NT2/D1 (cell line): ENCODE data around the gene KRT31.
"Not testable (repeated sequence)": the region's sequence is repeated elsewhere in the genome, so short reads cannot be mapped to it uniquely, and the experiment has no call there.

ENCODE experiments used
- DNase-seq: peaks from one replicate; pipeline ENCODE4 v3.0.0-alpha.2; 2011; ENCODE audit warnings: low read depth, low spot score
- H3K27me3 ChIP-seq: 2 replicates; pipeline ENCODE4 v1.6.0; 2011; ENCODE audit warnings: mild to moderate bottlenecking; ENCODE audit not compliant: insufficient read length, insufficient read depth
- H3K36me3 ChIP-seq: 2 replicates; pipeline ENCODE4 v1.6.1; 2011; ENCODE audit warnings: mild to moderate bottlenecking, low read length, mixed read lengths; ENCODE audit not compliant: insufficient read depth, insufficient read length
- H3K4me1 ChIP-seq: 2 replicates; pipeline ENCODE4 v1.5.1; 2011; ENCODE audit not compliant: insufficient read depth, insufficient read length
- H3K4me3 ChIP-seq: 2 replicates; pipeline ENCODE4 v1.5.1; 2011; ENCODE audit warnings: low read depth; ENCODE audit not compliant: insufficient read length
- H3K9ac ChIP-seq: 2 replicates; pipeline ENCODE4 v1.6.0; 2011; ENCODE audit warnings: low read depth; ENCODE audit not compliant: insufficient read length
- H3K9me3 ChIP-seq: 2 replicates; pipeline ENCODE4 v1.5.1; 2011; ENCODE audit warnings: mild to moderate bottlenecking, low read length; ENCODE audit not compliant: insufficient read depth
- SUZ12 ChIP-seq: IDR thresholded peaks from 2 replicates; pipeline ENCODE4 v1.6.1; 2011; ENCODE audit not compliant: insufficient read length, insufficient read depth; ENCODE audit errors: extremely low read depth
- YY1 ChIP-seq: IDR thresholded peaks from 2 replicates; pipeline ENCODE4 v1.6.1; 2011; ENCODE audit not compliant: insufficient read length, insufficient read depth
- ZNF274 ChIP-seq: IDR thresholded peaks from 2 replicates; pipeline ENCODE4 v1.6.1; 2011; ENCODE audit warnings: mild to moderate bottlenecking, low read depth, low read length

KRT31 gene

DNA sequence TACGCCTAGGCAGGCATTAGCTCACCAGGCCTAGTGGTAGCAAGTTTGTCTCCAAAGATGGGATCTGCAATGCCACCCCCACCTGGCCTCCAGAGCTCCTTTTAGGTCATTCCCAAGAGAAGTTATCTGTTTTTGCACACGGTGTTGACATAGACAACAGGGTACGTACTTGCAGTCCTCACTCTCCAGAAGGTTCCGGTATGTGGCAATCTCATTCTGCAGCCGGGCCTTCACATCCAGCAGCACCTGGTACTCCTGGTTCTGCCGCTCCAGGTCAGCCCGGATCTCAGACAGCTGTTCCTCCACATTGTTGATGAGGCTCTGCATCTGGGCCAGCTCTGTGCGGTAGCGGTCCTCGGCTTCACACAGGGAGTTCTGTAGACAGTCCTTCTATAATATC is 9.8 kb upstream of the KRT31 start:
- Histone ChIP-seq H3K9me3 (no peaks in the 10 kb centered on the region; the same call in 1 of the 2 replicates), H3K4me3 (no peak overlapping the region), H3K27me3 (no peaks in the 10 kb centered on the region), H3K9ac (no peak overlapping the region), H3K36me3 (no peaks in the 10 kb centered on the region), H3K4me1 (no peaks in the 10 kb centered on the region)
- TF ChIP-seq ZNF274 (no peak), SUZ12 (no peak), YY1 (no peak)
- no peak for DNase-seq

DNA sequence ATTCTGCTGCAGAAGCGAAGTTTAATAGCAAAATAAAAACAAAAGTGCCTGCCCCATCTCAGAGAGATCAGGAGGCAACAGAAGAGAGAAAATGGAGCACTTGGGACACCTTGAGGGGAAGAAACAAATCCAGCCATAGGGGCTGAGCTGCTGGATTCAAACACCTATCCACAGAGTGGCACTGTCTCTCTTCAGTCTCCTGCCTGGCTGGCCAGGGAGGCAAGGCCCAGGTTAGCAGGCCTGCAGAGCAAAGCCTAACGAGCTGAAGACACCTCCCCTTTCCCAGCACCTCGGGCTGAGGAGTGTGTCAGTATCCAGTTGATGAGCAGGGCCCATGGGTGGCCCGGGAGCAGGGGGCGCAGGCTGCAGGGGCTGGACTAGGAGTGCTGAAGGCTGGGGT is 8.8 kb upstream of the KRT31 start:
- DNase-seq: no peak
- Histone ChIP-seq H3K4me3 (no peak overlapping the region), H3K4me1 (no peaks in the 10 kb centered on the region), H3K9me3 (no peaks in the 10 kb centered on the region), H3K36me3 (no peaks in the 10 kb centered on the region), H3K27me3 (no peaks in the 10 kb centered on the region), H3K9ac (no peak overlapping the region)
- TF ChIP-seq SUZ12: no peak
- TF ChIP-seq ZNF274: no peak
- no peak for TF ChIP-seq YY1

DNA sequence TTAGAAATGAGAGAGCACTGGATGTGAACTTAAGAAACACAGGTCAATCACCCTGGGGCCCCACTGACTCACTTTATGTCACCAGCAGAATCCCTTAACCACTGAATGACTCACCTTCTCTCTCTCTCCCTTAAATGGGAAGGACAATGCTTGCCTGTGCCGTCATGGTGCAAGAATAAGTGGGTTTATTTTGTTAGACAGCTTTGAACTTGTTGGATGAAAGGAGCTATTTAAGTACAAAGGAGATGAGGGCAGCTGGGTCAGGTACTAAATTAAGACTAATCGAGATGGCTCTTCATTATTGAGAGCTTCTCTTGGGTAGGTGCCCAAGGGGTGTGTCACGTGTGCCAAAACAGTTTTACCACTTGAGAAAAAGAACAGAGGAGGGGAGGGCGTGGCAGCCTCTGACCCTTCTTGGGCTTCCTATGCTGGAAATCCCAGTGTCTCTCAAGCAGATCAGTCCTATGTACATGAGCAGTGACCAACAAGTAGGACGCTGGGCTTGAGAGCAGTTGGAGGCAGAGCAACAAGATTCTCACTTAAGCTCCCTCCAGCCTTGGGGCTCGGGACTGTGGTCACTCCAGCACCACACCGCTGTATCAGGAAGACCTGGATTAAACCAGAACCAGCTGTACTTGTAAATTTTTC is 6.7 kb upstream of the KRT31 start:
- Histone ChIP-seq H3K9me3 (no peaks in the 10 kb centered on the region), H3K36me3 (no peaks in the 10 kb centered on the region), H3K27me3 (no peaks in the 10 kb centered on the region), H3K4me3 (no peak overlapping the region), H3K9ac (no peak overlapping the region), H3K4me1 (no peaks in the 10 kb centered on the region)
- no peak for DNase-seq
- TF ChIP-seq YY1: no peak
- no peak for TF ChIP-seq SUZ12
- no peak for TF ChIP-seq ZNF274

DNA sequence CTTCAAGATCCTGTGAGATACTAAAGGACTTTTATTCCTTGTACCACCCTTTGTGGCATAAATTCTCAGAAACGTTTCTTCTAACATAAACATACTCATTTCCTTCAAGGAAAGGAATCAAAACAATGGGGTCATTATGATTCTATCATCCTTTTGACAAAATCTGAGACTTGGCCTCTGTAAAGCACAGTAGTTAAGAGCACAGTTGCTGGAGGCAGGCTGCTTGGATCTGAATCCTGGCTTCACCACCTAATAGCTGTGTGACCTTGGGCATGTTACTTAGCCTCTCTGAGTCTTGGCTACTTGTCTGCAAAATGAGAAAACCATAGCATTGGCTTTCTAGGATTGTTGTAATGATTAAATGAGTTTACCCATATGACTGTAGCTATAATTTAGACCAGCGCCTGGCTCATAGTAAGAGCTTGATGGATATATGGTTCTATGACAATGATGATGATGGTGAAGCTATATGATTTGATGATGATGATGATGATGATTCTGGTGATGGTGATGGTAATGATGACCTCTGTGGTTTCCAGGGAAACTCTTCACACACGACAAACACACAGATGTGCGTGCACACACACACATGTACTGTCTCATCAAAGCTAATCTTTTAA is 6.1 kb upstream of the KRT31 start:
- Histone ChIP-seq H3K4me1 (no peaks in the 10 kb centered on the region), H3K9me3 (no peaks in the 10 kb centered on the region), H3K36me3 (no peaks in the 10 kb centered on the region), H3K4me3 (no peak overlapping the region), H3K27me3 (no peaks in the 10 kb centered on the region), H3K9ac (no peak overlapping the region)
- DNase-seq: no peak
- TF ChIP-seq ZNF274 (no peak), SUZ12 (no peak), YY1 (no peak)

DNA sequence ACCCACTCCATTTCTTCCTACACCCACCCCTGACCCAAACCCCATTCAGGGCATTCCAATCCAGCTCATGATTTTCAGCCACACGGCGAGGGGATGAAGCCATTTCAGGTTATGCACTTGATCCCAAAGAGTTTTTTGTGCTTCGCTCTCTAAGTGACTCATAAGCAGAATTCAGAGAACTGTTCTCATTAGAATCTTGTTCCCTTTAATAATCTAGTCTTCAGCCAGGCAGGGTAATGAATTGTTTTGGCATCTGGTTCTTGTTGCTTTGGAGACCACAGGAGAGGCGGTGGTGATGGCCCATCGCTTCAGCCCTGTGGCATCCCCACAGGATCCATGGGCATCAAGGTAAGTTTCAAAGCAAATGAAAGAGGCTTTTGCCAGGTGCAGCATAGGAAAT is 4.8 kb upstream of the KRT31 start:
- Histone ChIP-seq H3K36me3 (no peaks in the 10 kb centered on the region), H3K4me3 (no peak overlapping the region), H3K9me3 (no peaks in the 10 kb centered on the region), H3K27me3 (no peaks in the 10 kb centered on the region), H3K4me1 (no peaks in the 10 kb centered on the region), H3K9ac (no peak overlapping the region)
- TF ChIP-seq YY1 (no peak), ZNF274 (no peak), SUZ12 (no peak)
- no peak for DNase-seq

DNA sequence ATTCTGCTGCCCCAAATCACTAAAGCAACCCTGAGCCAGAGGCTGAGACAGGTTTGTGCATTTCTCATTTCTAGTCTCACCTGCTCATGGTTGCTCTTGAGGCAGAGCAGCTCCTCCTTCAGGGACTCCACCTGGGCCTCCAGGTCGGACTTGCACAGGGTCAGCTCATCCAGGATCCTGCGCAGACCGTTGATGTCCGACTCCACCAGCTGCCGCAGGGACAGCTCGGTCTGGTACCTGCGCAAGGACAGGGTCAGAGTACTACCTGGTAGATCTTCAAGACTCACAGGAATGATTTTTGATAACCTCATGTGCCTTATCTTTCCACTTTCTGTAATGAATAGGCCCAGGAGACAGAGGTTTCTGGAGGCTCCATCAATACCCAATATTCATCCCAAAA is 1.1 kb downstream of the KRT31 start:
- H3K27me3 ChIP-seq: no peaks in the 10 kb centered on the region
- H3K9ac ChIP-seq: no peak overlapping the region
- H3K4me1 ChIP-seq: no peaks in the 10 kb centered on the region
- no peaks in the 10 kb centered on the region for H3K36me3 ChIP-seq
- DNase-seq: no peak
- TF ChIP-seq SUZ12 (no peak), ZNF274 (no peak), YY1 (no peak)
- no peaks in the 10 kb centered on the region for H3K9me3 ChIP-seq
- no peak overlapping the region for H3K4me3 ChIP-seq

DNA sequence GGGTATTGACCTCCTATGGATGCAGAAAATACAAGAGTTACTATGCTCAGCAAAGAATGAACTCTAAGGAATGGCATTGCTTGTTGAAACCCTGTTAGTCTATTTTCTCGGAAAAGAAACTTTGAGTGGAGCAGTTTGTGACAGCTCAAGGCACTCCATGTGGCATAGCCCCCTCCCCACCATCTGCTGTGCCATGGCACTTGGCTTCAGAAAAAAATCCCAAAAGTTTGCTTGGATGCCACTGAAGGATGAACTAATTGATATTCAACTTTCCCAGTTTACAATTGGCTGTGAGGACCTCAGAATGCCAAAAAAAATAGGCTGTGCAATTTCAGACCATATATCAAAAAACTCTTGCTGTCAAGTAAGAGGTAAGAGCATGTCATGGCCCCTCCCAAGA is 1.8 kb downstream of the KRT31 start:
- H3K36me3 ChIP-seq: no peaks in the 10 kb centered on the region
- H3K4me3 ChIP-seq: no peak overlapping the region
- TF ChIP-seq SUZ12 (no peak), YY1 (no peak), ZNF274 (no peak)
- no peaks in the 10 kb centered on the region for H3K4me1 ChIP-seq
- H3K9me3 ChIP-seq: no peaks in the 10 kb centered on the region
- H3K27me3 ChIP-seq: no peaks in the 10 kb centered on the region
- no peak for DNase-seq
- H3K9ac ChIP-seq: no peak overlapping the region

DNA sequence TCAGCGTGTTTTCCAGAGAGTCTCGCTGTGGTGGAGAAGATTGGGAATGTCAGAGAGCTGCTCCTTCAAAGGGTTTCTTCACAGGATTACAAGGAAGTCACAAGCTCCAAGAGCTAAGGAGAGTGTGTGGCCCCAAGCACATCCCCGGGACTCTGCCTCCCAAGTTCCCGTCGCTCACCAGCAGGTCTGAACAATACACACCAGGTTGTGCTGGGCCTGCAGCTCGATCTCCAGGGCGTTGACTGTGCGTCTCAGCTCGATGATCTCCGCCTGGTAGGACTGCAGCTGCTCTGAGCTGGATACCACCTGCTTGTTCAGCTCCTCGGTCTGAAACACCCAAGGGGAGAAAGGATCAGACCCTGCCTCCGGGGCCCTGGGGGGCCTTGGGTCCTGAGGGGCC is 2.4 kb downstream of the KRT31 start:
- not testable (repeated sequence) for H3K9ac ChIP-seq, H3K27me3 ChIP-seq, H3K4me3 ChIP-seq, H3K9me3 ChIP-seq, H3K36me3 ChIP-seq, DNase-seq, H3K4me1 ChIP-seq
